HL-60 (cell line): ENCODE data around the gene RTP1.

Experiments used
- DNase-seq, 2 experiments: peaks; one replicate each; pipeline ENCODE4 v3.0.0-alpha.2; 2010 to 2020; ENCODE audit warnings: low read depth in 1 of 2, low spot score in 1 of 2
- H3K27ac ChIP-seq: fragments of 250-450 bp; sonication (Bioruptor Pico); replicated peaks from 2 replicates; pipeline ENCODE4 v1.5.1; 2020; ENCODE audit warnings: mild to moderate bottlenecking, moderate library complexity
- H3K27me3 ChIP-seq: fragments of 250-450 bp; sonication (Bioruptor Pico); 2 replicates; pipeline ENCODE4 v1.5.1; 2021; ENCODE audit warnings: mild to moderate bottlenecking, moderate library complexity; ENCODE audit not compliant: insufficient read depth, poor library complexity, severe bottlenecking
- H3K4me3 ChIP-seq: replicated peaks from 2 replicates; pipeline ENCODE4 v1.5.1; 2011; ENCODE audit warnings: mild to moderate bottlenecking, control low read depth, low read length; ENCODE audit not compliant: insufficient read depth
- CTCF ChIP-seq: IDR thresholded peaks from one replicate; pipeline ENCODE4 v1.5.1; 2011; ENCODE audit warnings: low read length, control low read depth, inconsistent platforms; ENCODE audit not compliant: insufficient read depth
- GABPA ChIP-seq: IDR thresholded peaks from 2 replicates; pipeline ENCODE4 v1.6.1; 2012; ENCODE audit warnings: low read depth
- POLR2AphosphoS5 ChIP-seq: IDR thresholded peaks from 2 replicates; pipeline ENCODE4 v1.6.1; 2012; ENCODE audit warnings: low read depth
- SPI1 ChIP-seq: IDR thresholded peaks from 2 replicates; pipeline ENCODE4 v1.6.1; 2012; ENCODE audit warnings: low read depth, mild to moderate bottlenecking, borderline replicate concordance
- TF ChIP-seq, protein P1 (sequence below): IDR thresholded peaks from 2 replicates; pipeline ENCODE4 v1.6.1; 2012; ENCODE audit warnings: low read depth; ENCODE audit not compliant: insufficient replicate concordance

The RTP1 gene

DNA sequence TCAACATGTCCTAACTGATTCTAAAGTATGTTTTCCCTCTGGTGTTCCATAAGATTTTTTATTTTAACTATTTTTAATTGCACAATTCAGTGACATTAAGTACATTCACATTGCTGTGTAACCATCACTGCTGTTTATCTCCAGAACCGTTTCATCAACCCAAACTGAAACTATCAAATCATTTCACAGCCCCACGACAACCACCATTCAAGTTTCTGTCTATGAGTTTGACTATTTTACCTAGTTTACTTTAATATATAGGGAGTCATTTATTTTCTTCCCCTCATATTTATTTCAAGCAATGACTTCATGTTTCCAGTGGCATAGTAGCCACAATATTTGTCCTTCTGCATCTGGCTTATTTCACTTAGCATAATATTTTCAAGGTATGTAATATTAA, 8.4 kb downstream of the RTP1 start:
- TF ChIP-seq GABPA, result no peak
- TF ChIP-seq POLR2AphosphoS5, result no peak
- no peak for TF ChIP-seq SPI1
- TF ChIP-seq, protein P1, sequence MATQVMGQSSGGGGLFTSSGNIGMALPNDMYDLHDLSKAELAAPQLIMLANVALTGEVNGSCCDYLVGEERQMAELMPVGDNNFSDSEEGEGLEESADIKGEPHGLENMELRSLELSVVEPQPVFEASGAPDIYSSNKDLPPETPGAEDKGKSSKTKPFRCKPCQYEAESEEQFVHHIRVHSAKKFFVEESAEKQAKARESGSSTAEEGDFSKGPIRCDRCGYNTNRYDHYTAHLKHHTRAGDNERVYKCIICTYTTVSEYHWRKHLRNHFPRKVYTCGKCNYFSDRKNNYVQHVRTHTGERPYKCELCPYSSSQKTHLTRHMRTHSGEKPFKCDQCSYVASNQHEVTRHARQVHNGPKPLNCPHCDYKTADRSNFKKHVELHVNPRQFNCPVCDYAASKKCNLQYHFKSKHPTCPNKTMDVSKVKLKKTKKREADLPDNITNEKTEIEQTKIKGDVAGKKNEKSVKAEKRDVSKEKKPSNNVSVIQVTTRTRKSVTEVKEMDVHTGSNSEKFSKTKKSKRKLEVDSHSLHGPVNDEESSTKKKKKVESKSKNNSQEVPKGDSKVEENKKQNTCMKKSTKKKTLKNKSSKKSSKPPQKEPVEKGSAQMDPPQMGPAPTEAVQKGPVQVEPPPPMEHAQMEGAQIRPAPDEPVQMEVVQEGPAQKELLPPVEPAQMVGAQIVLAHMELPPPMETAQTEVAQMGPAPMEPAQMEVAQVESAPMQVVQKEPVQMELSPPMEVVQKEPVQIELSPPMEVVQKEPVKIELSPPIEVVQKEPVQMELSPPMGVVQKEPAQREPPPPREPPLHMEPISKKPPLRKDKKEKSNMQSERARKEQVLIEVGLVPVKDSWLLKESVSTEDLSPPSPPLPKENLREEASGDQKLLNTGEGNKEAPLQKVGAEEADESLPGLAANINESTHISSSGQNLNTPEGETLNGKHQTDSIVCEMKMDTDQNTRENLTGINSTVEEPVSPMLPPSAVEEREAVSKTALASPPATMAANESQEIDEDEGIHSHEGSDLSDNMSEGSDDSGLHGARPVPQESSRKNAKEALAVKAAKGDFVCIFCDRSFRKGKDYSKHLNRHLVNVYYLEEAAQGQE, result no peak
- no peak for TF ChIP-seq CTCF
- H3K27me3 ChIP-seq, result peaks cover 2% of the 10 kb centered on the region
- H3K27ac ChIP-seq, result no peak overlapping the region
- H3K4me3 ChIP-seq, result no peak overlapping the region
- no peak for DNase-seq

DNA sequence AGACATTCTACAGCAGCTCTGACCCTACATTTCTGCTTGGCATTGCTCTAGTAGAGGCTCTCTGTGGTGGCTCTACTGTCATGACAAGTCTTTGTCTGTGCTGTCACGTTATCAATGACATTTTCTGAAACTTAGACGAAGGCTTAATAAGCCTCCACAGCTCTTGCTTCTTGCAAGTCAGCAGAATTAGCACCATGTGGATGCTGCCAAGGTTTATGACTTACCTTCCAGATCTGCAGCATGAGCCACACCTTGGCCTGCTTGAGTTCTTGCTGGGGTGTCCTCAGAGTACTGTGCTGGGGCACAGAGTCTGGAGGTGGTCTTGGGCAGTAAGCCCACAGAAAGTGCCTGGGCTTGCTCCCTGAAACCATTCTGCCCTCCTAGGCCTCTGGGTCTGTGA, 9.8 kb downstream of the RTP1 start:
- TF ChIP-seq CTCF (no peak), GABPA (no peak), POLR2AphosphoS5 (no peak), SPI1 (no peak)
- no peak for DNase-seq
- no peak overlapping the region for H3K27ac ChIP-seq
- peaks cover 2% of the 10 kb centered on the region for H3K27me3 ChIP-seq
- no peak overlapping the region for H3K4me3 ChIP-seq

DNA sequence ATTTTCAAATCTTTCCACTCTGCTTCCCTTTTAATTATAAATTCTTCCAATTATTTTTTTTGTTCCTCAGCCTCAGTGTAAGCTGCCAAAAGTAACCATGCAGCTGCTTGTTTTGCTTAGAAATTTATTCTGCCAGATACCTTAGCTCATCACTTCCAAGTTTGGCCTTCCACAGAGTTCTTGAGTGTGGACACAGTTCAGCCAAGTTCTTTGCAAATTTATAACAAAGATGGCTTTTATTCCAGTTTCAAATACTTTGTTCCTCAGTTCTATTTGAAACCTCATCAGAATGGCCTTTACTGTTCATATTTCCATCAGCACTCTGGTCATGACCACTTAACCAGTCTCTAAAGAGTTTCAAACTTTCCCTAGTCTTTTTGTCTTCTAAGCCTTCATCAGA, 10.3 kb downstream of the RTP1 start:
- no peak overlapping the region for H3K27ac ChIP-seq
- no peak for DNase-seq
- H3K4me3 ChIP-seq, result no peak overlapping the region
- H3K27me3 ChIP-seq, result peaks cover 2% of the 10 kb centered on the region
- TF ChIP-seq SPI1, result no peak

- TF ChIP-seq, protein P1, result no peak
- TF ChIP-seq GABPA, result no peak
- no peak for TF ChIP-seq SPI1
- TF ChIP-seq CTCF, result no peak
- Histone ChIP-seq H3K27me3 (peaks cover 2% of the 10 kb centered on the region), H3K27ac (no peak overlapping the region), H3K4me3 (no peak overlapping the region)
- DNase-seq, result no peak
Measured at GRCh38 chr3:187208159-187208558, 10.9 kb downstream of the RTP1 start.
